ENCODE data around the gene OR10P1. TPM values are rescaled to one million over a fixed set of nuclear protein-coding genes. Genes with fewer than 3 reads are reported as not detected.

Gene OR10P1
- total and polyA plus RNA-seq, 10 of the 15 experiments (the other 5 are each of a cell fraction or from before 2014, with no cell fraction given): not detected

- TF ChIP-seq NR2C2 (IDR thresholded peaks at IDR 0.05; ENCODE audit: borderline replicate concordance, control insufficient read depth, insufficient read length, low read depth): no peak
- TF ChIP-seq SREBF1 (IDR thresholded peaks at IDR 0.05; ENCODE audit: low read length): no peak
- no peak for TF ChIP-seq NR2F1 (conservative IDR thresholded peaks at IDR 0.05)
- TF ChIP-seq SP1 (IDR thresholded peaks at IDR 0.05; ENCODE audit: low read depth, low read length): no peak
- TF ChIP-seq, protein P1, sequence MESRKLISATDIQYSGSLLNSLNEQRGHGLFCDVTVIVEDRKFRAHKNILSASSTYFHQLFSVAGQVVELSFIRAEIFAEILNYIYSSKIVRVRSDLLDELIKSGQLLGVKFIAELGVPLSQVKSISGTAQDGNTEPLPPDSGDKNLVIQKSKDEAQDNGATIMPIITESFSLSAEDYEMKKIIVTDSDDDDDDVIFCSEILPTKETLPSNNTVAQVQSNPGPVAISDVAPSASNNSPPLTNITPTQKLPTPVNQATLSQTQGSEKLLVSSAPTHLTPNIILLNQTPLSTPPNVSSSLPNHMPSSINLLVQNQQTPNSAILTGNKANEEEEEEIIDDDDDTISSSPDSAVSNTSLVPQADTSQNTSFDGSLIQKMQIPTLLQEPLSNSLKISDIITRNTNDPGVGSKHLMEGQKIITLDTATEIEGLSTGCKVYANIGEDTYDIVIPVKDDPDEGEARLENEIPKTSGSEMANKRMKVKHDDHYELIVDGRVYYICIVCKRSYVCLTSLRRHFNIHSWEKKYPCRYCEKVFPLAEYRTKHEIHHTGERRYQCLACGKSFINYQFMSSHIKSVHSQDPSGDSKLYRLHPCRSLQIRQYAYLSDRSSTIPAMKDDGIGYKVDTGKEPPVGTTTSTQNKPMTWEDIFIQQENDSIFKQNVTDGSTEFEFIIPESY (IDR thresholded peaks at IDR 0.05): no peak
- TF ChIP-seq IKZF1 (conservative IDR thresholded peaks at IDR 0.05): no peak
- TF ChIP-seq, protein P2, sequence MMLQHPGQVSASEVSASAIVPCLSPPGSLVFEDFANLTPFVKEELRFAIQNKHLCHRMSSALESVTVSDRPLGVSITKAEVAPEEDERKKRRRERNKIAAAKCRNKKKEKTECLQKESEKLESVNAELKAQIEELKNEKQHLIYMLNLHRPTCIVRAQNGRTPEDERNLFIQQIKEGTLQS (IDR thresholded peaks at IDR 0.05; ENCODE audit: borderline replicate concordance, extremely low read depth, low read depth, low read length): no peak
- TF ChIP-seq BMI1 (IDR thresholded peaks at IDR 0.05; ENCODE audit: borderline replicate concordance): no peak
Measured at GRCh38 chr12:55651299-55651683, 14.6 kb downstream of the OR10P1 start (continued).

DNA sequence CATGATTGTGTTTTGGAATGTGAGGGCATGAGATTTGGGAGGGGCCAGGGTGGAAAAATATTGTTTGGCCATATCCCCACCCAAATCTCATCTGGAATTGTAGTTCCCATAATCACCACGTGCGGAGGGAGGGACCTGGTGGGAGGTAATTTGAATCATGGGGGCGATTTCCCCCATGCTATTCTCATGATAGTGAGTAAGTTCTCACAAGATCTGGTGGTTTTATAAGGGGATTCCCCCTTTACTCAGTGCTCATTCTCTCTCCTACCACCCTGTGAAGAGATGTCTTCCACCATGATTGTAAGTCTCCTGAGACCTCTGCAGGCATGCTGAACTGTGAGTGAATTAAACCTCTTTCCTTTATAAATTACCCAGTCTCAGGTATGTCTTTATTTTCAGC, 15.7 kb downstream of the OR10P1 start:
- 15% methylated on average over 3 of the region's 3 CpGs for WGBS (ENCODE audit: insufficient coverage, insufficient replicate concordance, low lambda C conversion rate, missing lambda C conversion rate)

More for the DNA sequence above, 15.7 kb downstream of the OR10P1 start:
- ChIA-PET CTCF (no interaction called here), SMC1A (ENCODE audit: uncharacterized antibody, unreplicated experiment) (no interaction called here), RAD21 (ENCODE audit: unreplicated experiment) (no interaction called here), POLR2A (no interaction called here)
- Histone ChIP-seq H4K20me1 (ENCODE audit: control insufficient read depth, insufficient read depth) (no peaks in the 10 kb centered on the region), H3K36me3 (ENCODE audit: control insufficient read depth in 2 of 2, insufficient read depth in 2 of 2, low read length in 1 of 2) (no peaks in the 10 kb centered on the region), H3K9me3 (replicated peaks; ENCODE audit: control insufficient read depth, insufficient read depth, low read length) (peaks cover 8% of the 10 kb centered on the region; the same call in 2 of the 3 replicates), H2AFZ (ENCODE audit: control insufficient read depth, low read depth, low read length) (no peak overlapping the region), H3K27ac (ENCODE audit: control insufficient read depth, insufficient read depth) (no peak overlapping the region), H3K4me1 (ENCODE audit: control insufficient read depth, insufficient read depth, low read length) (no peaks in the 10 kb centered on the region), H3K4me3 (no peak overlapping the region), H3K4me2 (ENCODE audit: control insufficient read depth, insufficient read depth) (no peak overlapping the region), H3K9ac (ENCODE audit: control insufficient read depth, insufficient read depth, low read length) (no peak overlapping the region), H3K79me2 (ENCODE audit: control insufficient read depth, insufficient read depth, low read length) (no peaks in the 10 kb centered on the region), H3K27me3 (replicated peaks in 1 of 2; ENCODE audit: control insufficient read depth in 2 of 2, insufficient read depth in 2 of 2, low read length in 1 of 2) (no peaks in the 10 kb centered on the region)
- BruUV-seq (replicated peaks): no TSS peak
- TF ChIP-seq RUNX3 (IDR thresholded peaks at IDR 0.05; ENCODE audit: low read length): peak; percentile 34; the same call in 1 of the 2 replicates
- TF ChIP-seq, protein P3, sequence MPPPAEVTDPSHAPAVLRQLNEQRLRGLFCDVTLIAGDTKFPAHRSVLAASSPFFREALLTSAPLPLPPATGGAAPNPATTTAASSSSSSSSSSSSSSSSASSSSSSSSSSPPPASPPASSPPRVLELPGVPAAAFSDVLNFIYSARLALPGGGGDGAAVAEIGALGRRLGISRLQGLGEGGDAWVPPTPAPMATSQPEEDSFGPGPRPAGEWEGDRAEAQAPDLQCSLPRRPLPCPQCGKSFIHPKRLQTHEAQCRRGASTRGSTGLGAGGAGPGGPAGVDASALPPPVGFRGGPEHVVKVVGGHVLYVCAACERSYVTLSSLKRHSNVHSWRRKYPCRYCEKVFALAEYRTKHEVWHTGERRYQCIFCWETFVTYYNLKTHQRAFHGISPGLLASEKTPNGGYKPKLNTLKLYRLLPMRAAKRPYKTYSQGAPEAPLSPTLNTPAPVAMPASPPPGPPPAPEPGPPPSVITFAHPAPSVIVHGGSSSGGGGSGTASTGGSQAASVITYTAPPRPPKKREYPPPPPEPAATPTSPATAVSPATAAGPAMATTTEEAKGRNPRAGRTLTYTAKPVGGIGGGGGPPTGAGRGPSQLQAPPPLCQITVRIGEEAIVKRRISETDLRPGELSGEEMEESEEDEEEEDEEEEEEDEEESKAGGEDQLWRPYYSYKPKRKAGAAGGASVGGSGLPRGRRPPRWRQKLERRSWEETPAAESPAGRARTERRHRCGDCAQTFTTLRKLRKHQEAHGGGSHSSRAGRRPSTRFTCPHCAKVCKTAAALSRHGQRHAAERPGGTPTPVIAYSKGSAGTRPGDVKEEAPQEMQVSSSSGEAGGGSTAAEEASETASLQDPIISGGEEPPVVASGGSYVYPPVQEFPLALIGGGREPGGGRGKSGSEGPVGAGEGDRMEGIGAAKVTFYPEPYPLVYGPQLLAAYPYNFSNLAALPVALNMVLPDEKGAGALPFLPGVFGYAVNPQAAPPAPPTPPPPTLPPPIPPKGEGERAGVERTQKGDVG (CRISPR knock-in tag; IDR thresholded peaks at IDR 0.05): no peak
- in situ Hi-C loops (cut with MboI): no loop called here
- peak; percentile 18; the same call in 1 of the 3 replicates for ATAC-seq
- intact Hi-C loops (cut with micrococcal nuclease; ENCODE audit: unreplicated experiment): no loop called here
- no peak for DNase-seq (ENCODE audit: low read depth, low spot score)
- FAIRE-seq: no peak

Measured in GM12878 (cell line).